ENCODE measurements around the gene ST7. TPM values are rescaled to one million over a fixed set of nuclear protein-coding genes. Genes with fewer than 3 reads are reported as not detected.
A peak's percentile ranks its signal among the peaks of the same experiment; 100 is the strongest.

Gene ST7
- total RNA-seq, 1 donor from 2014 or later: 39.3 TPM

DNA sequence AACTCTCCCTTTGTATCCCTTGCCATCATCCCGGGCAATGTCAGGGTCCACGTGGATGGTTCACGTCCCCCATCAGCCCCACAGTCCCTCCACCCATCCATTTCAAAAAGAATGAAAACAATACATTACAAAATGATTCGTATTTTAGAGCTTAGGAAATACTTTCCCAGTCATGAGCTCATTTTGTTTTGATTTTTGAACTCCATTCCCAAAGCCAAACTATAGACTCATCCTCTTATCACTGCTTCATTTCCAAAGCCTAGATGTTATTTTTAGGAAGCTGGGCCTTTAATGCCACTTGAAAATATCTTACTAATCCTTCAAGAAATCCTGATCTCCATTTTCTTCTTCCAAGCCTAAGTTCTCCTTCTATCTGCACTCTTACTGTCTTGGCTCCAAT, 297.5 kb downstream of the ST7 start:
- Histone ChIP-seq H3K9me3 (ENCODE audit: insufficient read depth, low read depth, low read length) (no peaks in the 10 kb centered on the region), H2AFZ (ENCODE audit: low read depth, low read length) (no peak overlapping the region), H3K9ac (ENCODE audit: low read length) (peak overlapping the region; percentile 61), H4K20me1 (ENCODE audit: insufficient read depth, low read length) (no peaks in the 10 kb centered on the region), H3K4me3 (ENCODE audit: insufficient read depth, low read depth, low read length) (no peak overlapping the region), H3K27me3 (ENCODE audit: insufficient read depth, low read length) (peaks cover 2% of the 10 kb centered on the region), H3K79me2 (ENCODE audit: insufficient read depth, low read length) (no peaks in the 10 kb centered on the region), H3K4me2 (ENCODE audit: low read length) (peak overlapping the region; percentile 50), H3K27ac (ENCODE audit: low read depth, low read length) (peak overlapping the region; percentile 84), H3K36me3 (ENCODE audit: insufficient read depth, low read length) (no peaks in the 10 kb centered on the region), H3K4me1 (ENCODE audit: insufficient read depth, low read length) (peaks cover 17% of the 10 kb centered on the region)
- DNase-seq (ENCODE audit: low read depth) (peak; percentile 71), FAIRE-seq (no peak)
- Mint-ChIP-seq H3K27ac (ENCODE audit: unreplicated experiment) (peak overlapping the region; percentile 87), H3K4me3 (ENCODE audit: unreplicated experiment) (no peak overlapping the region), H3K36me3 (ENCODE audit: low read depth, unreplicated experiment) (no peaks in the 10 kb centered on the region), H3K9me3 (ENCODE audit: unreplicated experiment) (peaks cover 4% of the 10 kb centered on the region), H3K4me1 (ENCODE audit: low read depth, unreplicated experiment) (peaks cover 35% of the 10 kb centered on the region), H3K27me3 (ENCODE audit: low read depth, unreplicated experiment) (peaks cover 5% of the 10 kb centered on the region)
- no peak for TF ChIP-seq EZH2 (IDR thresholded peaks at IDR 0.05; ENCODE audit: insufficient read depth, low read length)
- TF ChIP-seq, protein P1, sequence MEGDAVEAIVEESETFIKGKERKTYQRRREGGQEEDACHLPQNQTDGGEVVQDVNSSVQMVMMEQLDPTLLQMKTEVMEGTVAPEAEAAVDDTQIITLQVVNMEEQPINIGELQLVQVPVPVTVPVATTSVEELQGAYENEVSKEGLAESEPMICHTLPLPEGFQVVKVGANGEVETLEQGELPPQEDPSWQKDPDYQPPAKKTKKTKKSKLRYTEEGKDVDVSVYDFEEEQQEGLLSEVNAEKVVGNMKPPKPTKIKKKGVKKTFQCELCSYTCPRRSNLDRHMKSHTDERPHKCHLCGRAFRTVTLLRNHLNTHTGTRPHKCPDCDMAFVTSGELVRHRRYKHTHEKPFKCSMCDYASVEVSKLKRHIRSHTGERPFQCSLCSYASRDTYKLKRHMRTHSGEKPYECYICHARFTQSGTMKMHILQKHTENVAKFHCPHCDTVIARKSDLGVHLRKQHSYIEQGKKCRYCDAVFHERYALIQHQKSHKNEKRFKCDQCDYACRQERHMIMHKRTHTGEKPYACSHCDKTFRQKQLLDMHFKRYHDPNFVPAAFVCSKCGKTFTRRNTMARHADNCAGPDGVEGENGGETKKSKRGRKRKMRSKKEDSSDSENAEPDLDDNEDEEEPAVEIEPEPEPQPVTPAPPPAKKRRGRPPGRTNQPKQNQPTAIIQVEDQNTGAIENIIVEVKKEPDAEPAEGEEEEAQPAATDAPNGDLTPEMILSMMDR (IDR thresholded peaks at IDR 0.05; ENCODE audit: insufficient read depth, low read depth, low read length): no peak

DNA sequence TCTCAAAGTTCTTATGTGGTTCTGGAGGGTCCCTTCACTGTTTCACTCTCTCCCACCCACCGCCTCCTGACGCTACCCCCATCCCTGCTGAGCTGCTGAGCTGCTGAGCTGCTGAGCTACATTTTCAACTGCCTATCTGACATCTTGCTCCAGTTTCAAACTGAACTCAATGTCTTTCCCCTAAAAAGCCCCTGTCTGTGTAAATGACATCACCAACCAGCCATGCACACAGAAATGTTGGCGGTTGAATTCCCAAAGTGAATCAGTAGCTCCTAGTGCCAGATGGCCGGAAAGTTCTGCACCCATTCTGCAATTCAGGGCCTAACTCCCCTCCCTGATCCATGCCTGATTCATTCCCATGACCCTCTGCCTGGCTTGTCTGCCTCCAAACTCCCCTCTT, 298.4 kb downstream of the ST7 start:
- Mint-ChIP-seq H3K36me3 (ENCODE audit: low read depth, unreplicated experiment) (no peaks in the 10 kb centered on the region), H3K4me3 (ENCODE audit: unreplicated experiment) (no peak overlapping the region), H3K9me3 (ENCODE audit: unreplicated experiment) (peaks cover 4% of the 10 kb centered on the region), H3K27ac (ENCODE audit: unreplicated experiment) (peak overlapping the region; percentile 87), H3K27me3 (ENCODE audit: low read depth, unreplicated experiment) (peaks cover 8% of the 10 kb centered on the region), H3K4me1 (ENCODE audit: low read depth, unreplicated experiment) (peaks cover 35% of the 10 kb centered on the region)
- Histone ChIP-seq H3K4me2 (ENCODE audit: low read length) (peak overlapping the region; percentile 50), H3K4me3 (ENCODE audit: insufficient read depth, low read depth, low read length) (no peak overlapping the region), H3K27me3 (ENCODE audit: insufficient read depth, low read length) (peaks cover 2% of the 10 kb centered on the region), H3K27ac (ENCODE audit: low read depth, low read length) (peak overlapping the region; percentile 84), H4K20me1 (ENCODE audit: insufficient read depth, low read length) (no peaks in the 10 kb centered on the region), H2AFZ (ENCODE audit: low read depth, low read length) (peak overlapping the region; percentile 29), H3K4me1 (ENCODE audit: insufficient read depth, low read length) (peaks cover 17% of the 10 kb centered on the region), H3K9me3 (ENCODE audit: insufficient read depth, low read depth, low read length) (no peaks in the 10 kb centered on the region), H3K9ac (ENCODE audit: low read length) (peak overlapping the region; percentile 61), H3K36me3 (ENCODE audit: insufficient read depth, low read length) (no peaks in the 10 kb centered on the region), H3K79me2 (ENCODE audit: insufficient read depth, low read length) (no peaks in the 10 kb centered on the region)
- DNase-seq (ENCODE audit: low read depth) (peak; percentile 95), FAIRE-seq (no peak)
- TF ChIP-seq EZH2 (IDR thresholded peaks at IDR 0.05; ENCODE audit: insufficient read depth, low read length): no peak
- TF ChIP-seq, protein P1 (IDR thresholded peaks at IDR 0.05; ENCODE audit: insufficient read depth, low read depth, low read length): no peak

GRCh38 chr7:117259615-117260014, 306.3 kb downstream of the ST7 start:
- Histone ChIP-seq H3K4me1 (ENCODE audit: insufficient read depth, low read length) (no peaks in the 10 kb centered on the region), H4K20me1 (ENCODE audit: insufficient read depth, low read length) (no peaks in the 10 kb centered on the region), H3K4me2 (ENCODE audit: low read length) (no peak overlapping the region), H3K79me2 (ENCODE audit: insufficient read depth, low read length) (no peaks in the 10 kb centered on the region), H3K4me3 (ENCODE audit: insufficient read depth, low read depth, low read length) (no peak overlapping the region), H3K27ac (ENCODE audit: low read depth, low read length) (no peak overlapping the region), H3K9ac (ENCODE audit: low read length) (no peak overlapping the region), H3K27me3 (ENCODE audit: insufficient read depth, low read length) (peaks cover 18% of the 10 kb centered on the region), H3K9me3 (ENCODE audit: insufficient read depth, low read depth, low read length) (no peaks in the 10 kb centered on the region), H2AFZ (ENCODE audit: low read depth, low read length) (no peak overlapping the region), H3K36me3 (ENCODE audit: insufficient read depth, low read length) (no peaks in the 10 kb centered on the region)
- TF ChIP-seq, protein P1 (IDR thresholded peaks at IDR 0.05; ENCODE audit: insufficient read depth, low read depth, low read length): no peak
- no peak for TF ChIP-seq EZH2 (IDR thresholded peaks at IDR 0.05; ENCODE audit: insufficient read depth, low read length)
- Mint-ChIP-seq H3K4me1 (ENCODE audit: low read depth, unreplicated experiment) (peaks cover 13% of the 10 kb centered on the region), H3K27me3 (ENCODE audit: low read depth, unreplicated experiment) (peaks cover 9% of the 10 kb centered on the region), H3K4me3 (ENCODE audit: unreplicated experiment) (no peak overlapping the region), H3K9me3 (ENCODE audit: unreplicated experiment) (peaks cover 4% of the 10 kb centered on the region), H3K36me3 (ENCODE audit: low read depth, unreplicated experiment) (no peaks in the 10 kb centered on the region), H3K27ac (ENCODE audit: unreplicated experiment) (peak overlapping the region; percentile 41)
- peak; percentile 89 for FAIRE-seq
- DNase-seq (ENCODE audit: low read depth): peak; percentile 64
